PFSK-1 (cell line): ENCODE measurements around the gene ZMYND19.

Experiments used
- POLR2AphosphoS5 ChIP-seq: IDR thresholded peaks from 2 replicates; pipeline ENCODE4 v1.6.1; 2012; ENCODE audit warnings: low read depth, mild to moderate bottlenecking, control low read depth, low read length, moderate library complexity
- SIN3A ChIP-seq: IDR thresholded peaks from 2 replicates; pipeline ENCODE4 v1.6.1; 2012; ENCODE audit warnings: mild to moderate bottlenecking, low read length, moderate library complexity, borderline replicate concordance; ENCODE audit not compliant: insufficient read depth
- TAF1 ChIP-seq: IDR thresholded peaks from 2 replicates; pipeline ENCODE4 v1.6.1; 2012; ENCODE audit warnings: low read length, control low read depth, borderline replicate concordance; ENCODE audit not compliant: insufficient read depth
- TF ChIP-seq, protein P1 (sequence below), 2 experiments: IDR thresholded peaks; 2 replicates each; pipeline versions ENCODE4 v1.6.1 to v1.8.0; 2011 to 2012; ENCODE audit warnings: low read depth in 2 of 2, low read length in 2 of 2, control low read depth in 1 of 2, inconsistent platforms in 1 of 2, mild to moderate bottlenecking in 1 of 2, moderate library complexity in 1 of 2; ENCODE audit not compliant: insufficient read depth in 1 of 2

DNA sequence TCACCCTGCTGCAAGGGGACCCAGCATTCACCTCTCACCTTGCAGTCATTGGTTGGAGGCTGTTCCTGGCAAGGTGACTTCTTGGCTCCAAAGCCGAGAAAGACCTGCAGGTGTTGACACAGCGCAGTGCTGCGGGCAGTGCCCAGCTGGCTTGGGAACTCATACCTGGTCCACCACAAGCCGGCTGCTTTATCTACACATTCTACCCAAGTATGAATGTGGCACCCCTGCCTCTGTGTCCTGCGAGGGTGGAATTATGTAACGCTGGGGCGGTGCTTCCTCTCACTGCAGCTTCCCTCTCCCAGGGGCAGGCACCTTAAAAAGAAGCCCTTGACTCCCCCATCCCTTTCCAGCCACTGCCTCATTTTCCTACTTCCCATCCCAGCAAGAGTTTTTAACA, 2.5 kb upstream of the ZMYND19 start:
- TF ChIP-seq, protein P1, sequence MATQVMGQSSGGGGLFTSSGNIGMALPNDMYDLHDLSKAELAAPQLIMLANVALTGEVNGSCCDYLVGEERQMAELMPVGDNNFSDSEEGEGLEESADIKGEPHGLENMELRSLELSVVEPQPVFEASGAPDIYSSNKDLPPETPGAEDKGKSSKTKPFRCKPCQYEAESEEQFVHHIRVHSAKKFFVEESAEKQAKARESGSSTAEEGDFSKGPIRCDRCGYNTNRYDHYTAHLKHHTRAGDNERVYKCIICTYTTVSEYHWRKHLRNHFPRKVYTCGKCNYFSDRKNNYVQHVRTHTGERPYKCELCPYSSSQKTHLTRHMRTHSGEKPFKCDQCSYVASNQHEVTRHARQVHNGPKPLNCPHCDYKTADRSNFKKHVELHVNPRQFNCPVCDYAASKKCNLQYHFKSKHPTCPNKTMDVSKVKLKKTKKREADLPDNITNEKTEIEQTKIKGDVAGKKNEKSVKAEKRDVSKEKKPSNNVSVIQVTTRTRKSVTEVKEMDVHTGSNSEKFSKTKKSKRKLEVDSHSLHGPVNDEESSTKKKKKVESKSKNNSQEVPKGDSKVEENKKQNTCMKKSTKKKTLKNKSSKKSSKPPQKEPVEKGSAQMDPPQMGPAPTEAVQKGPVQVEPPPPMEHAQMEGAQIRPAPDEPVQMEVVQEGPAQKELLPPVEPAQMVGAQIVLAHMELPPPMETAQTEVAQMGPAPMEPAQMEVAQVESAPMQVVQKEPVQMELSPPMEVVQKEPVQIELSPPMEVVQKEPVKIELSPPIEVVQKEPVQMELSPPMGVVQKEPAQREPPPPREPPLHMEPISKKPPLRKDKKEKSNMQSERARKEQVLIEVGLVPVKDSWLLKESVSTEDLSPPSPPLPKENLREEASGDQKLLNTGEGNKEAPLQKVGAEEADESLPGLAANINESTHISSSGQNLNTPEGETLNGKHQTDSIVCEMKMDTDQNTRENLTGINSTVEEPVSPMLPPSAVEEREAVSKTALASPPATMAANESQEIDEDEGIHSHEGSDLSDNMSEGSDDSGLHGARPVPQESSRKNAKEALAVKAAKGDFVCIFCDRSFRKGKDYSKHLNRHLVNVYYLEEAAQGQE (IDR thresholded peaks at IDR 0.05; ENCODE audit: insufficient read depth in 1 of 2, low read depth in 2 of 2, low read length in 2 of 2), result no peak
- no peak for TF ChIP-seq POLR2AphosphoS5
- no peak for TF ChIP-seq SIN3A
- TF ChIP-seq TAF1, result no peak
